RKO (cell line): ENCODE measurements around the gene LRRN4.

Source experiments
- DNase-seq: peaks from one replicate; pipeline ENCODE4 v3.0.0-alpha.2; 2016; ENCODE audit warnings: low spot score

Gene LRRN4

DNA sequence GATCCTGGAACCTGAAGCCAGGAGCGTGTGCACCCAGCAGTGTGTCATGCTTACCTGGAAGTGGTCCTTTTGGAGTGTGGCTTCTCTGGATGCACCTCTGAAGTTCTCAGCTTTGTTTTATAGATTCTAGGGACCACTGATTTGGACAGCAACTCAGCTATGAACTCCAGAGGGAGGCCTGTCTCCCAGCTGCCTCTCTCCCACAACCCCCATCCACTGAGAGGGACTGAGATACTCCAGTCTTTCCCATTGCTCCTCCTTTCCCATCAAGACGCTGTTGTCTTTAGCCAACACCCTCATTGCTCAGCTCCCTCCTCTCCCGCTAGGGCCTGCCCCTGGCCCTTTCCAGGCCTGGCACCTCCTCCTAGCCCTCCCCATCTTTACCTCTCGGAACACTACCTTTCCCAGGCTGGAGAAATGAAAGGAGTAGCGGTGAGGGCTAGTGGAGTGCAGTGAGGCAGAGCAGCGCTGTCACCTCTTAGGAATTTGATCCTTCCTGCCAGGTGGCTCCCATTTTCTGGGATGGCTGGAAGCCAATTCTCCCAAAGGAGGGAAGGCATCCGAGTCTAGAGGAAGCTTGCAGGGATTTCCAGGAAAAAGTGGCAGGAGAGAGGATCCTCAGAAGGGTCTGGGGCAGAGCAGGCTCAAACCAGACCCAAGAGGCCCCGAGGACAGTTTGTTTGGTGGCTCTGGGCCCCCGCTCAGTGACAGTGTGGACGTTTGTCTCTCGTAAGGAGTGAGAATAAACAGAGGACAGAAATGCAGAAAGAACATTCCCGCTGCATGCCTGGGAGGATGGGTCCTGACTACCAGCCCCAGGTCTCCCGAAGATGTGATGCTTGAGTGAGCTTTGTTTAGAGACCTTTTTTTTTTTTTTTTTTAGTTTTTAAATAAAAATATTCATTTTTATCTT is at the start of gene LRRN4:
LRRN4 (minus strand) TSS at position 285 of the 913 bp plus-strand sequence. CDS start 1,261 bp downstream, outside the sequence.
- peak; percentile 70 for DNase-seq

DNA sequence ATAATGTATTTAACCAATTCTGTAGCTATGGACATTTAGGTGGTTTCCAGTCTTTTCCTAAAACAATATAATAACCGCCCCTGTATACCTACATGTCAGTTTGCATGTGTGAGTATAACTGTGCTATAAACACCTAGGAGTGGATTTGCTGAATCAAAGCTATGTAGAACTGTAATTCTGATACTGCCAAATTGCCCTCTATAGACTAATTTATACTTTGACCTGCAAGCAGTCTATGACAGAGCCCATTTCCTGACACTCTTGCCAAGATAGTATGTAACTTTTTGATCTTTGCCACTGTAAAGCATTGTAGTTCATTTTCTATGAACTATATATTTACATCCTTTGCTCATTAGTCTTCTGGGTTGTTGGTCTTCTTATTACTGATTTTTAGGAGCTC is 49.4 kb upstream of the LRRN4 start:
- DNase-seq: no peak

DNA sequence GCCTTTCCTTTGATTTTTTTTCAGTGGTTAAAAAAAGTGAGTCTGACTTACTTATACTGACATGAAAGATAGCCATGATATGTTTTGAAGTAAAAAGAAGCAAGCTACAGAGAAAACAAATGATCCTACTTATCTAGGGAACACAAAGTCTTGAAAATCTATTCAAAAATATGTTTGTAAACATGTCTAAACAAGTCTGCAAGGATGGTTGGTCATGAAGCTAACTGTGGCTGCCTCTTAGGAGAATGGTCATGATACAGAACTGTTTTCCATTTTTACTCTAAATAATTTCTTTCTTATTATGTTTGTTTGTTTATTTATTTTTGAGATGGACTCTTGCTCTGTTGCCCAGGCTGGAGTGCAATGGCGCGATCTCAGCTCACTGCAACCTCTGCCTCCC is 47.5 kb upstream of the LRRN4 start:
- DNase-seq: no peak

DNA sequence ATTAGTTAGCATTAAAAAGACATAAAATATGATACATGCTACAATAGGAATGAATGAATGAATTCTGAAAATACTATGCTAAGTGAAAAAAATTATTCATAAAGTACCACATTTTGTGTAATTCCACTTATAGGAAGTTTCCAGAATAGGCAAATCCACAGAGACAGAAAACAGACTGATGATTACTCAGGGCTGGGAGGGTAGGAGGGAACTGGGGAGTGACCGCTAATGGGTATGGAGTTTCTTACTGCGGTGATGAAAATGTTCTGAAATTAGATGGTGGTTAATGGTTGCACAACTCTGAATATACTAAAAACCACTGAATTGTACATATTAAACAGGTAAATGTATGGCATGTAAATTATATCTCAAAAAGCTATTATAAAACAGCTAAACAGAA is 46.4 kb upstream of the LRRN4 start:
- DNase-seq: no peak

DNA sequence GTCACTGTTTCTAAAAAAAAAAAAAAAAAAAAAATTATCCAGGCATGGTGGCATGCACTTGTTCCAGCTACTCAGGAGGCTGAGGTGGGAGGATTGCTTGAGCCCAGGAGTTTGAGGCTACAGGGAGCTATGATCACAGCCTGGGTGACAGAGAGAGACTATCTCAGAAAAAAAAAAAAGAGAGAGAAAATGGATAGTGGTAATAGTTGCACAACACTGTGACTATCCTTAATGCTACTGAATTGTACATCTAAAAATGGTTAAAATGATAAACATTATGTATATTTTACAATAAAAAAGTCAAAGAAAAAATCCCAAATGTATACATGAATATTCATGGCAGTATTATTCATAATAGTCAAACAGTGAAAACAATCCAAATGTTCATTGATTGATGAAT is 46.0 kb upstream of the LRRN4 start:
- DNase-seq: no peak

DNA sequence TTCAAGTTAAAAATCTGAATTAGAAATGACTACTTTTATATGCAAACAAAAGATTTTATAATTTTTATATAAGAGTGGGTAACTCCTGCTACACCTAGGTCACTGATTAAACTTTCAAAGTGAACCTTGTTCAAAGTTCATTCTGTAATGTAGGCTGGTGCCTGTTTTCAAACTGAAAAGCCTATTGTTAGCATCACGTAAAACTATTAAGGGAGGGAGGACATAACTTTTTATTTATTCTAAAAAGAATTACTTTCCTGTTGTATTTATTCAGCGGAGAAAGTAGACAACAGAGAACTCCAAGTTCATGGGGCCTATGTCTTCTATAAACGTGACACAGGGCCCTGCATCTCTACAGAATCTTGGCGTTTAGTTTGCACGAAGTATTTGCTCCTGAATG is 41.5 kb upstream of the LRRN4 start:
- DNase-seq: no peak

DNA sequence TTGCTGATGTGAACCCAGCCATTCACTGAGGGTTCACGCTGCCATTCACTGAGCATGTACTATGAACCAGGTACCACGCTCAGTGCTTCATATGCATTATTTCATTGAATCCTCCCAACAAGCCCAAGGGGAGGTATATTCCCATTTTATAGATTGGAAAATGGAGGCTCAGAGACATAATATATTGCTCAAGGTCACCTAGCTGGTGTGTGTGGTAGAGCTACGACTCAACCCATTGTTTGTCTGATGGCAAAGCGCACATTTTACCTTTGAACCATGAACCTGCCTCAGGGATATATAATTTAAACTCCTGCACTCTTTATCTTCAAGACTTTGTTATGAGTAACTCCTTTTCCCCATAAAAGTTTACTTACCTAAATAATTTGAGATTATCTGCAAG is 40.7 kb upstream of the LRRN4 start:
- no peak for DNase-seq

DNA sequence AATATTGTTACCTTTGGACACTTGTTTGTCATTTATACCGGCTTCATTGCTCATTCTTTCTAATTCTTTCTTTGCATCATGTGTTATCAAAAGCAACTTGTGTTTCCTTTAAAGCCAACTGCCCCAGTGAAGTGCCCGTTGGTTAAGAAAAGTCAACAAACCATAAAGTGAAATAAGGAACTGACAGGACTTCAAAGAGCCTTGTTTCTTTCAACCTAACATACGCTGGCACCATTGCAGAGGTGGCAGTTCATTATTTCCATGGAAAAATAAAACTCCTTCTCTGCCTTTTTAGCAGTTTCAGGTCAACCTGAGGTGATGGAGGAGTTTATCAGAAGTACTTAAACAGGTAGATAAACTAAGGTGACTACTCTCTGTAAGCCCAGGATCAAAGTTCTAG is 40.2 kb upstream of the LRRN4 start:
- DNase-seq: no peak

DNA sequence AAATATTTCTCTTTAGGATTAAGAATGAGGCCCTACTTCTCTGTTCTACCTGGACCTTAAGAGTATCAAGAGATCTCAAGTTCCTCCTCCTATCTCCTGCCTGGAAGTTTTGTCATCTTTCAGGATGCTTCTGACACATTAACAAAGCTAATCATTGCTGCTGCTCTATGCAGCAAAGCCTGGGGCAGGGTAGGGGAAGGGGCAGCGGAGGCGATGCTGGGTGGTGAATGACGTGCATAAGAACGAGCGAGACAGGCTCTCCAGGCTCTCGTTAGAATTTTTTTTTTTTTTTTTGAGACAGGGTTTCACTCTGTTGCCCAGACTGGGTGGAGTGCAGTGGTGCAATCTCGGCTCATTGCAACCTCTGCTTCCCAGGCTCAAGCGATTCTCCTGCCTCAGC is 37.8 kb upstream of the LRRN4 start:
- no peak for DNase-seq

DNA sequence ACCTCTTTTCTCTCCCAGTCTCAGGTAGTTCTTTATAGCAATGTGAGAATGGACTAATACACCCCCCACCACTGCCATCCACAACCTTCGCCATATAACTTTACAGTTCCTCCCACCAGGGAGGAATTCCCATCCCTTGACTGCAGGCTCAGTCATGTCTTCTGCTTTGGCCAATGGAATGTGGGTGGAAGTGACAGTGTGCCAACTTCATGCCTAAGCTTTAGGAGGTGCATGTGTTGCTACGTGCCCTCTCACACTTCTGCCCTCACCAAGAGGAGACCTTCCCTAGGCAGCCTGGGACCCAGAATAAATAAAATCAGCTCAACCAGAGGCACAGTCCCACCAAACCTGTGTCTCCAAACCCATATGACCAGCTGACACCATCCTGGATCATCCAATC is 33.0 kb upstream of the LRRN4 start:
- DNase-seq: no peak

DNA sequence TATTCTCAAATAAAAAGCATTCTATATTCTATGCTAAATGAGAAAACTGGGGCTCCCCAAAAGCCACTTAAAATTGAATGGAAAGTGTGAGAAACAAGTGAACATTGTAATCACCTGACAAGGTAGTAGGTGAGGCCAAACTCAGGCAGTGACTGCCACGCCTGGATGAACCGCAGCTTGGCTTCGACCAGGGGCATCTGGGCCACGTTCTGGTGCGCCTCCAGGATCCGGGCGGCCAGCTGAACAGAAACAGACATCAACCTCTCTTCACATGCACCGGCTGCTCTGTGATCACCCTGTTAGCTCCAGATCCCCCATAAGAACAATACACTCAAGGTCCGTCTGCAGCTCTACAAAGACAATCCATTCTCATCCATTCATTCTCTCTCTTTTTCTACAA is 30.1 kb upstream of the LRRN4 start:
- DNase-seq: no peak

DNA sequence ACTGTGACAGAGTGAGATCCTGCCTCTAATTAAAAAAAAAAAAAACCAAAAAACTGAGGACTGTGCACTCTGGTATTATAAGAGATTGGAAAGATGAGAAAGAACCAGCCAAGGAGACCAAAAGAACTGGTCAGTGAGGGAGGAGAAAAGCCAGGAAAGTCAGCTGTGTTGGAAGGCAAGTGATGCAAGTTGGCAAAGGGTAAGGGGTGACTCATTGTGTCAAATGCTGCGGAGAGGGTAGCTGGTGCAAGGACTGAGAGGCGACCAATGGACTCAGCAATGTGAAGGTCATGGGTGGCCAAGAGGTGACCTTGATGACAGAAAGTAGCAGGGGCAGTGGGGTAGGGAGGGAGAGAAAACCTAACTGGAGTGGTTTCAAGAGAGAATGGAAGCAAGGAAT is 27.4 kb upstream of the LRRN4 start:
- DNase-seq: peak; percentile 55

DNA sequence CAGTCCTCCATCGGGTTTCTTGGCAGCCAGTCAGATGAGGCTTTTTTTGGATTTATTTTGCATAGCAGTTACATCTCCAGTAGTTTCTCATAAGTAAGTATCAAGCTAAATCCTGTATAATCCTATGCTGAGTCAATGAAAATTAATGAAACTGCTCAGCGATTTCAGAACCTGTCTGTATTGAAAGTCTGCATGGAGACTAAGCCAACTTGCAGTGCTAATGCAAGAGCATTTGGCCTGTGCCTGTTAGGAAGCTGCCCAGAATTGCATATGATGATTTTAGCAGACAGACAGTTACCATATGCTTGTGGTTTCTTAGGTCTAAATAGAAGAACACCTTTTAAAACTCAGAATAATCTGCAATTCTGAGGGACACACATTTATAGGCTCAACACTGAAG is 25.2 kb upstream of the LRRN4 start:
- DNase-seq: no peak

DNA sequence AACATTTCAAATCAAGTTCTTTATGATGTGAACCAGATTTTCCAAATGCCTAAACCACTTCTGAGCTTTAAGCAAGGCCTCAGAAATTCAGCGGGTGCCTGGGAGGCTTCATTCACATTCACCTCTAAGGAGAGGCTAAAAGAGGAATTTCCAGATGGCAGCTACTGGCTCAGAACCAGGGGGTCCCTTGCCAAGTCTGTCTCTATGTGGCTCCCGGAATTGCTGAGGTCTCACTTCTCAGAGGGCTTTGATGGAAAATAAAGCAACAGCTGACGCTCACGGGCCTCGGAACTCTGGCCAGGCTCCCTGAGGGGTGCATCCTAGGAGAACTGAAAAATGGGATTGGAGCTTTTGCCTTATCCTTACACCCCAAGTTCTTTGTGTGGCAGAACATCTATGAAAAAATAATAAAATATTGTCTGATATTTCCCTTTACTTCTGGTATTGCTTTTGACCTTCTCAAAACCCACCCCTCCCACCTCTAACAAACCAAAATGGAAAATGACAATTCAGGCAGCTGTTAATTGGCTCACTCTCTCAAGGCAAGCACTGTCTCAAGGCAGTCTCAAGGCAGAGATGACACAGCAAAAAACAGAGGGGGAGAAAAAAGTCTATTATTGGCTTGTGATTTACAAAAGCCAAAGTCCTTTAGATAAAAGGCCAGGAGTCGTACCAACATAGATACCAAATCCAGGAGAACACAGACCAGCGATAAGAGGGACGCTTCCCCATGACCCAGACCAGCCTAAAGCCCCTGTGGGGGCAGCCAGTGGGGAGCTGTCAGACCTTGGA is 21.8 kb upstream of the LRRN4 start:
- DNase-seq: no peak

DNA sequence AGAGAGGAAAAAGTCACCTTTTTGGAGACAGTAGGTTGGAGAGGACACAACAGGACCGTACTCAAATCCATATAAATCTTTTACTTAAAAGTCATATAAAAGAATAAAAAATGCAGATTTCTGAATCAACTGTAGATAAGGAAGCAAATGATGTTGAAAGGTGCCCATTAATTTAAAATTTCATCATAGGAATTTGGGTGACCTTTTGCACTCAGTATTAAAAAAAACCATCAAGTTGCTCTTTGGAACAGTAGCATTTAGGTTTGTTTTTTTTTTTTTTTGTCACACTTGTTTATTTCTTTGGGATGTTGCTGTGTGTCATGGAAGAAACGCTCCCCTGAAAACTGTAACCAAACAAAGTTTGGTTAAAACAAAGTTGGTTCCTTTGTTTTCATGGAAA is 20.9 kb upstream of the LRRN4 start:
- no peak for DNase-seq

DNA sequence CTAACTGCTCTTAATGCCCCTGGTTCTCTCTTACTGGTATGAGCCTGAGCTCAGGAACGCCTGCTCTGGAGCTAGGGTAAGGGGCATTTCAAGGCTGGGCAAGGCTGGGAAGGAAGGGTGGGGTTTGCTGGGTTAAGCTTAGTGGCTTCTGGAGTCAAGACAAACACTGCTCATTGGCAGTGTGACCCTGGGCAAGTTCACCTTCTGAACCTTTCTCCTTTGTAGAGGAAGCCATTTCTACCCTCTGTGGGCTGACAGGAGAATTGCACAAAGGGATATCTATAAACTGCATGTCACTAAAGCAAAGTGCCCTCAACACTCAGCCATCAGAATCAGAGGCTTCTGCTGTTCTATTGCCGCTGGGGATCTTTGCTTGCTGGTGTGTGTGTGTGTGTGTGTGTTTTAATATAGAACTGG is 20.3 kb upstream of the LRRN4 start:
- DNase-seq: peak; percentile 33

DNA sequence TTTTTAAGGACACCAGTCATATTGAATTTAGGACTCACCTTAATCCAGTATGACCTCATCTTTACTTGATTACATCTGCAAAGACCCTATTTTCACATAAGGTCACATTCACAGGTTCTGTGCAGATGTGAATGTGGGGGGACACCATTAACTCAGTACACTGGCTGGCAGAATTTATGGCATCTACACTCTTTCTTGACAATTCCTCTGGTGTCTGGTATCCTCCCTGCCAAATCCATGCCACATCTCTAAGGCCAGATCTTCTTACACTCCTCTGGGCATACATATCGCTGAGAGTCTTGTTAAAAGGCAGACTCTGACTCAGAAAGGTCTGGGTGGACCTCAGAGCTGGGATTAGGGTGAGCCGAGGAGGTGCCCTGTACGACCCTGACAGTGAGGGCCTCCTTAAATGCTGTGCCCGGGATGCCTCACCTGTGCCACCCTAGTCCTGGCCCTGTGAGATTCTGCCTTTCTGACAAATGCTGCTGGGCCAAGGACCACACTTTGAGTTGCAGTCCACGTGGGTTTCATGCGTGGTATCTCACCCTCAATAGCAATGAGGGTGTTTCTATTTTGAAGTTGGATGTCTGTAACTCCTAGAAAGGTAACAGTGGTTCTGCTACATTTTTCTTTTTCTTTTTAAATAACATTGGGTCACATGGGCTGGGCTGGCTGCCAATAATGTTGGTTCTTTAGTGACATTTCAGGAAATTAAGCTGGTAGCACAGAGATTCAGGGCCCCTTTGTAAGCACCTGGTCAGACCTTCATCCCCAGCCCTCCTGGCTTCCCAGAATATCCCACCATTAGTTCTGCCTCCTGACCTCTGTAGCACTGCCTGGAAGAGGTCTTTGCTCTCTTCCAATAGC is 17.2 kb upstream of the LRRN4 start:
- DNase-seq: no peak

DNA sequence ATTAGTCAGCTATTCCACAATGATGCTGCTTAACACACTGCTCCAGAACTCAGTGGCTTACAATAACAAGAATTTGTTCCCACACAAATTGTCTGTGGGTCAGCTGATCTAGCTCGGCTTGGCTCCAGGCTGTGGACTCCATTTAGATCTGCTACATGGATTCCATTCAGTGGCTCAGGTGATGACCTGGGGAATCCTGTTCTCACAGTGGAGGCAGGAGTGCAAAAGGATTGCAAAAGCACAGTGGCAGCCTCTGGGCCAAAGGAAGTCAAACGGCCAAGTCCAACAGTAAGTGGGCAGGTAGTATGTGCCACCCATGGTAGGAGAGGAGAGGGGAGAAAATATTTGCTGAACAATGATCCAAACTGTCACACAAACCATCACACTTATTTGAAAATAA is 15.8 kb upstream of the LRRN4 start:
- no peak for DNase-seq

DNA sequence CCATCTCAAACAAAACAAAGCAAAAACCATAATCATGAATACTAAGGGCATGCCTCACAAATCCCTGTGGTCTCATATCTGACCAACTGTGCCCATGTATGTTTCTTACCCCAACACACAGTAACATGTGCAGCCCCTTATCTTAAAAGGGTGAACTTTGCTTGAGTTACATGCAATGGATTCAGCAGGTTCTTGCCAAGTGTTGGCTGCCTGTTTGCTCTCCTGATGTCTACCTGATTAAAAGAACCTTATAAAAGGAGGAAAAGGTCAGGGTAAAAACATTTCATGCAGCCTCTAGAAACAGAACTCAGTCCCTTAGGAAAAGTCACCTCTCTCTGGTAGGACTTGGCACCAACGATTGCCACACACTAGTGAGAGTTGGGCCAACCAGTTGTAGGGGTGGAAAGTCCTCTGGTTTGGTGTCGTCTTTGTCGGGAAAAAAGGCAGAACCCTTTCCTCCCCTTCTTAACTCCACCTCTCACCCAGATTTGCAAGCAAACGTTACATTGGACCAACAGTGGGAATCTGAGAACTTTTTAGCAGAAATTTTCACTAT is 14.0 kb upstream of the LRRN4 start:
- no peak for DNase-seq

DNA sequence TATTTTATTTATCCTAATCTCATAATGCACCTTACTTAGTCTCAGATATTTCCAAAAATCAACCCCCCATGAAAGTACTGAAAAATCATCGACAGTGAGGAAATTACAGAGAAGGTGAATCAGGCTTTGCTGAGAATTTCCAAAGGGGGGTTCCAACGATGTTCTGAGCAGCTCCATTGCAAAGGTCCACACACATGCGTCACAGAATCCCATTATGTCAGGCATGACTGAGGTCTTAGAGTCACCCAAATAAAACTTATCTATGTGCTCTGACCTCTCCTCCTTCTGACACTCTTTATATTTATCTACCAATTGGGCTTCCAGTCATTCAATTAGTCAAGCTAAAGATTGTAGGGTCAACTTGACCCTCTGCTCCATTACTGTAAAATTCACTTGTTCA is 12.7 kb upstream of the LRRN4 start:
- DNase-seq: no peak

DNA sequence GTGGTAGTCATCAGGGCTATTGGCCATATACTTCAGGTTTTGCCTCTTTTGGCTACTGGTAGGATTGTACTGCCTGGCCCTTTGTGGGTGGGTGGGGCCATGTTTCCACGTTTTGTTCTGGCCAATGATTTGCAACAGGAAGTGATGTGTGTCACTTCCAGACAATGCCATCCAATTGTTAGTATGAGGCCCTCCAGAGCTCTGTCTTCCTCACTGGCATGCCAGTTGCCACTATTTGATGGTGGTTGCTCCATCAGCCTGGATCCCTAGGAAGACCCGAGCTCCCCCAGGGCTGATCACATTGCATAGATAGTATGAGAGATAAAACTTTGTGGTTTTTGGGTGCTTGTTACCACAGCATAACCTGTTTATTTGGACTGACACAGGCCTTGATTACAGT is 7.7 kb upstream of the LRRN4 start:
- peak; percentile 33 for DNase-seq

DNA sequence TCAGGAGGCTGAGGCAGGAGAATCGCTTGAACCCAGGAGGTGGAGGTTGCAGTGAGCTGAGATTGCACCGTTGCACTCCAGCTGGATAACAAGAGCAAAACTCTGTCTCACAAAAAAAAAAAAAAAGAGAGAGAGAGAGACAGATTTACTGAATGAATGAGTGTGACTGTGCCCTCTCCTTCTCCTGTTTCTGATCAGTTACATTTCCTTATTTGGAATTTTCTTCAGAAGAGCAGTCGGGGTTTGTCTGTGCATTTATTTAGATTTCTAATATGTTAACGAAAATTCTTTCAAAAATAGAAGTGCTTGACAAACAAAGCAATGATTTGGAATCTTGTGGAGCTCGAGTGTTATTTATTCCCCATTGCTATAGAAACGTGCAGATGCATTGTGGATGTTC is 6.4 kb upstream of the LRRN4 start:
- no peak for DNase-seq
